HepG2 (cell line): ENCODE measurements around the gene KXD1. TPM values are rescaled to one million over a fixed set of nuclear protein-coding genes. Genes with fewer than 3 reads are reported as not detected.

Source experiments
- AGO1 ChIP-seq: fragments of 200-400 bp; formaldehyde crosslinking; IDR thresholded peaks from 2 replicates; pipeline ENCODE4 v1.6.1; 2017; ENCODE audit warnings: mild to moderate bottlenecking, low read depth, low read length, moderate library complexity; ENCODE audit not compliant: poor library complexity, severe bottlenecking
- CREB1 ChIP-seq, 2 experiments: fragments of 450-650 bp in 1 of 2; IDR thresholded peaks; 2 replicates each; pipeline ENCODE4 v1.6.1; 2016 to 2017; ENCODE audit warnings: control low read depth in 1 of 2, mild to moderate bottlenecking in 1 of 2, missing compliant biosample characterization in 1 of 2, missing genetic modification characterization in 1 of 2
- ESRRA ChIP-seq: sonication (generic); formaldehyde crosslinking; IDR thresholded peaks from 2 replicates; pipeline ENCODE4 v1.5.1; 2020; ENCODE audit warnings: mild to moderate bottlenecking, low read depth, missing genetic modification reagents
- HNF4A ChIP-seq: sonication (generic); formaldehyde crosslinking; IDR thresholded peaks from 2 replicates; pipeline ENCODE4 v1.4.0; 2020; ENCODE audit warnings: missing genetic modification reagents
- KMT2A ChIP-seq: sonication (generic); formaldehyde crosslinking; IDR thresholded peaks from 2 replicates; pipeline ENCODE4 v1.4.0; 2020; ENCODE audit warnings: missing genetic modification reagents
- MTA1 ChIP-seq: sonication (generic); formaldehyde crosslinking; IDR thresholded peaks from 2 replicates; pipeline ENCODE4 v1.4.0; 2020; ENCODE audit warnings: missing genetic modification reagents, mild to moderate bottlenecking, borderline replicate concordance
- PPARG ChIP-seq: conservative IDR thresholded peaks from 2 replicates; pipeline ENCODE4 v1.6.1; 2016; ENCODE audit warnings: missing biosample characterization, missing genetic modification reagents
- SIX1 ChIP-seq: sonication (generic); formaldehyde crosslinking; IDR thresholded peaks from 2 replicates; pipeline ENCODE4 v1.4.0; 2020; ENCODE audit warnings: missing genetic modification reagents, borderline replicate concordance
- SNAPC2 ChIP-seq: sonication (generic); formaldehyde crosslinking; IDR thresholded peaks from 2 replicates; pipeline ENCODE4 v1.8.1; 2022; ENCODE audit warnings: mild to moderate bottlenecking, missing genetic modification reagents
- SPEN ChIP-seq: sonication (generic); formaldehyde crosslinking; IDR thresholded peaks from 2 replicates; pipeline ENCODE4 v1.5.1; 2020; ENCODE audit warnings: low read depth, mild to moderate bottlenecking, missing genetic modification reagents
- ZBTB14 ChIP-seq: sonication (generic); formaldehyde crosslinking; IDR thresholded peaks from 2 replicates; pipeline ENCODE4 v1.4.0; 2020; ENCODE audit warnings: missing genetic modification reagents
- ZC3H4 ChIP-seq: sonication (generic); formaldehyde crosslinking; IDR thresholded peaks from 2 replicates; pipeline ENCODE4 v1.4.0; 2020; ENCODE audit warnings: missing genetic modification reagents, borderline replicate concordance
- ZMAT5 ChIP-seq: sonication (generic); formaldehyde crosslinking; IDR thresholded peaks from 2 replicates; pipeline ENCODE4 v1.5.0; 2020; ENCODE audit warnings: mild to moderate bottlenecking, low read depth, missing genetic modification reagents, borderline replicate concordance
- ZNF124 ChIP-seq: sonication (generic); formaldehyde crosslinking; IDR thresholded peaks from 2 replicates; pipeline ENCODE4 v1.4.0; 2020; ENCODE audit warnings: missing genetic modification reagents
- ZNF263 ChIP-seq: sonication (generic); formaldehyde crosslinking; IDR thresholded peaks from 2 replicates; pipeline ENCODE4 v1.4.0; 2020; ENCODE audit warnings: missing genetic modification reagents
- ZNF3 ChIP-seq: IDR thresholded peaks from 2 replicates; pipeline ENCODE4 v1.7.0; 2017; ENCODE audit warnings: inconsistent platforms
- ZNF558 ChIP-seq: sonication (generic); formaldehyde crosslinking; IDR thresholded peaks from 2 replicates; pipeline ENCODE4 v1.9.0; 2022; ENCODE audit warnings: mild to moderate bottlenecking, missing genetic modification reagents, borderline replicate concordance
- ZNF746 ChIP-seq: sonication (generic); formaldehyde crosslinking; IDR thresholded peaks from 2 replicates; pipeline ENCODE4 v1.8.0; 2022; ENCODE audit warnings: mild to moderate bottlenecking, missing genetic modification reagents
- ZSCAN5A ChIP-seq: sonication (generic); formaldehyde crosslinking; IDR thresholded peaks from 2 replicates; pipeline ENCODE4 v1.8.0; 2022; ENCODE audit warnings: mild to moderate bottlenecking, missing genetic modification reagents, borderline replicate concordance
- polyA plus RNA-seq, 8 experiments: library from polyadenylated mRNA; depleted of rRNA in 3 of 8; stranded (reverse) in 7 of 8; unstranded in 1 of 8; fragments of >200 nt; fragmentation: Illumina TruSeq in 4 of 8; extraction: Trizol in 4 of 8; gene quantifications; 2 replicates each; pipeline versions ENCODE4 v1.2.1 to v1.2.3, GENCODE V29; 2011 to 2016; ENCODE audit warnings: low read depth in 4 of 8, missing spikeins in 1 of 8, mixed read lengths in 1 of 8; ENCODE audit not compliant: insufficient read depth in 1 of 8
- total RNA-seq, 5 experiments: library from RNA; depleted of rRNA; stranded (reverse); fragments of >200 nt; fragmentation: Illumina TruSeq; extraction: Trizol; gene quantifications; 2 replicates each; pipeline ENCODE4 v1.2.3, GENCODE V29; 2016; ENCODE audit warnings: low read depth in 1 of 5
- TF ChIP-seq, protein P1 (sequence below): sonication (generic); formaldehyde crosslinking; IDR thresholded peaks from 2 replicates; pipeline ENCODE4 v1.4.0; 2020; ENCODE audit warnings: mild to moderate bottlenecking, low read depth, missing genetic modification reagents
- TF ChIP-seq, protein P2 (sequence below): sonication (generic); formaldehyde crosslinking; IDR thresholded peaks from 2 replicates; pipeline ENCODE4 v1.5.0; 2020; ENCODE audit warnings: missing genetic modification reagents
- TF ChIP-seq, protein P3 (sequence below): sonication (generic); formaldehyde crosslinking; IDR thresholded peaks from 2 replicates; pipeline ENCODE4 v1.4.0; 2020; ENCODE audit warnings: missing genetic modification reagents, borderline replicate concordance

The KXD1 gene
- total and polyA plus RNA-seq, 2 of the 13 experiments (the other 11 are each of a cell fraction or from before 2014, with no cell fraction given), result 44.6 to 143 TPM

DNA sequence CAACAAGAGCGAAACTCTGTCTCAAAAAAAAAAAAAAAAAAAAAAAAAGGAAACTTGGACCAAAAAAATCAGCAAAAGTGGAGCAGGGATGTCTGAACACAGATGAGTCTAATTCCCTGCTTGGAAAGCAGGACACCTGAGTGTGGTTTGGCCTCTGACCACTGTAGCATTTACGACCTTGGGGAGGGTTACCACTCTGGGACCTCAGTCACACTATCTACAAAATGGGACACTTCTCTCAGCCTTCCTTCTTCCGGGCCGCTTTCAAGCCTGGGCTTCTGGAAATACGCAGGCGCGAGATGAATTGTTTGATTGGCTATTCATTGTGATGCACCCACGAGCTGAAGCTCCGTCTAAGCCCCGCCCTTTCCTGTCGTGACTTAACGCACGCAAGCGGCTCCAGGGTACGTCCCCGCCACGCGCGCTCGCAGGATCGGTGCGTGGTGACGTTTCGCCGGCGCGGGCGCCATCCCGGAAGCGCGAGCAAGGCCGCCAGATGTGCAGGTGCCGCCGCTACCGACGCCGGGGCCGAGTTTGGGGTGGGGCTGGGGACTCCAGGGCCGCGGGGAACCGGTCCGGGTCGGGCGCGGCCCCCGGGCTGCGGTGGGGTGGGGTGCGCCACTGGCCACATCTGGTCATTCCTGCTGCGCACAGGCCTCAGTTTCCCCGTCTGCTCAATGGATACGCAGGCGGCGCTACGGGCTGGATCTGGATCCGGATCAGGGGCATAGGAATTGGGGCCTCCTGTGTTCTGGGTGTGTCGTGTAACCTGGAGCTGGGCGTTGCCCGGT, at the start of gene KXD1 (continued):
- TF ChIP-seq ZBTB14 (no peak; the same call in 1 of the 2 replicates), SPEN (peak; percentile 85), CREB1 (IDR thresholded peaks at IDR 0.05) (peak; percentile 81), CREB1 (CRISPR knock-in tag; IDR thresholded peaks at IDR 0.05) (peak; percentile 89), ZSCAN5A (CRISPR knock-in tag) (no peak), AGO1 (no peak), ZNF263 (CRISPR knock-in tag) (no peak), ZMAT5 (CRISPR knock-in tag) (no peak), SIX1 (CRISPR knock-in tag) (no peak), ESRRA (CRISPR knock-in tag) (0 out of 2 replicates have a peak, but pooled peaks have one; percentile 56), ZNF746 (CRISPR knock-in tag) (no peak), HNF4A (CRISPR knock-in tag) (no peak), ZNF3 (peak; percentile 42; the same call in 1 of the 2 replicates), MTA1 (CRISPR knock-in tag) (peak; percentile 81; the same call in 1 of the 2 replicates), ZNF124 (CRISPR knock-in tag) (no peak), ZNF558 (CRISPR knock-in tag) (no peak), SNAPC2 (CRISPR knock-in tag) (no peak), KMT2A (peak; percentile 44; the same call in 1 of the 2 replicates), PPARG (CRISPR knock-in tag) (no peak), ZC3H4 (CRISPR knock-in tag) (no peak)
- TF ChIP-seq, protein P1, sequence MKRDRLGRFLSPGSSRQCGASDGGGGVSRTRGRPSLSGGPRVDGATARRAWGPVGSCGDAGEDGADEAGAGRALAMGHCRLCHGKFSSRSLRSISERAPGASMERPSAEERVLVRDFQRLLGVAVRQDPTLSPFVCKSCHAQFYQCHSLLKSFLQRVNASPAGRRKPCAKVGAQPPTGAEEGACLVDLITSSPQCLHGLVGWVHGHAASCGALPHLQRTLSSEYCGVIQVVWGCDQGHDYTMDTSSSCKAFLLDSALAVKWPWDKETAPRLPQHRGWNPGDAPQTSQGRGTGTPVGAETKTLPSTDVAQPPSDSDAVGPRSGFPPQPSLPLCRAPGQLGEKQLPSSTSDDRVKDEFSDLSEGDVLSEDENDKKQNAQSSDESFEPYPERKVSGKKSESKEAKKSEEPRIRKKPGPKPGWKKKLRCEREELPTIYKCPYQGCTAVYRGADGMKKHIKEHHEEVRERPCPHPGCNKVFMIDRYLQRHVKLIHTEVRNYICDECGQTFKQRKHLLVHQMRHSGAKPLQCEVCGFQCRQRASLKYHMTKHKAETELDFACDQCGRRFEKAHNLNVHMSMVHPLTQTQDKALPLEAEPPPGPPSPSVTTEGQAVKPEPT (CRISPR knock-in tag), result no peak
- TF ChIP-seq, protein P2, sequence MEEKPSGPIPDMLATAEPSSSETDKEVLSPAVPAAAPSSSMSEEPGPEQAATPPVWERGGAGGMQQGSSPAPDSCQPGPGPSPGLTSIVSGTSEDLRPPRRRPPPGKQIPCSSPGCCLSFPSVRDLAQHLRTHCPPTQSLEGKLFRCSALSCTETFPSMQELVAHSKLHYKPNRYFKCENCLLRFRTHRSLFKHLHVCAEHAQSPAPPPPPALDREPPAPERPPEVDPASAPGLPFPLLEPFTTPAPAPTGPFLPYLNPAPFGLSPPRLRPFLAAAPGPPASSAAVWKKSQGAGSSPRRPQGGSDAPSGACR (CRISPR knock-in tag), result no peak
- TF ChIP-seq, protein P3, sequence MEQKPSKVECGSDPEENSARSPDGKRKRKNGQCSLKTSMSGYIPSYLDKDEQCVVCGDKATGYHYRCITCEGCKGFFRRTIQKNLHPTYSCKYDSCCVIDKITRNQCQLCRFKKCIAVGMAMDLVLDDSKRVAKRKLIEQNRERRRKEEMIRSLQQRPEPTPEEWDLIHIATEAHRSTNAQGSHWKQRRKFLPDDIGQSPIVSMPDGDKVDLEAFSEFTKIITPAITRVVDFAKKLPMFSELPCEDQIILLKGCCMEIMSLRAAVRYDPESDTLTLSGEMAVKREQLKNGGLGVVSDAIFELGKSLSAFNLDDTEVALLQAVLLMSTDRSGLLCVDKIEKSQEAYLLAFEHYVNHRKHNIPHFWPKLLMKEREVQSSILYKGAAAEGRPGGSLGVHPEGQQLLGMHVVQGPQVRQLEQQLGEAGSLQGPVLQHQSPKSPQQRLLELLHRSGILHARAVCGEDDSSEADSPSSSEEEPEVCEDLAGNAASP (CRISPR knock-in tag), result no peak; the same call in 1 of the 2 replicates
